ENCODE results near the gene CHRNG. TPM values are rescaled to one million over a fixed set of nuclear protein-coding genes. Genes with fewer than 3 reads are reported as not detected.

The CHRNG gene
- polyA plus RNA-seq, 1 donor from 2014 or later: not detected

GRCh38 chr2:232524771-232525170 is 14.7 kb upstream of the CHRNG start:
- H3K36me3 ChIP-seq (ENCODE audit: insufficient read depth, low read length): no peaks in the 10 kb centered on the region
- no peak overlapping the region for H3K27ac ChIP-seq (ENCODE audit: low read length)
- H3K27me3 ChIP-seq (ENCODE audit: insufficient read depth, low read depth, low read length): peaks cover 28% of the 10 kb centered on the region
- no peaks in the 10 kb centered on the region for H4K20me1 ChIP-seq (ENCODE audit: insufficient read depth)
- no peaks in the 10 kb centered on the region for H3K9me2 ChIP-seq (ENCODE audit: insufficient read depth, low read length)
- H3K79me2 ChIP-seq (replicated peaks; ENCODE audit: insufficient read depth, low read length): no peaks in the 10 kb centered on the region
- H3K4me3 ChIP-seq (ENCODE audit: low read length): no peak overlapping the region
- no peak for TF ChIP-seq EP300 (conservative IDR thresholded peaks at IDR 0.05; ENCODE audit: poor library complexity, severe bottlenecking)
- TF ChIP-seq TAF1 (IDR thresholded peaks at IDR 0.05; ENCODE audit: low read depth): no peak
- TF ChIP-seq EZH2 (IDR thresholded peaks at IDR 0.05; ENCODE audit: borderline replicate concordance, insufficient read depth, low read length, poor library complexity, severe bottlenecking): no peak
- TF ChIP-seq CTCF (IDR thresholded peaks at IDR 0.05; ENCODE audit: poor library complexity, severe bottlenecking): no peak
- TF ChIP-seq SMC3 (conservative IDR thresholded peaks at IDR 0.05; ENCODE audit: poor library complexity): no peak
- no peak for TF ChIP-seq MXI1 (conservative IDR thresholded peaks at IDR 0.05; ENCODE audit: poor library complexity, severe bottlenecking)
- no peak for TF ChIP-seq POLR2AphosphoS5 (IDR thresholded peaks at IDR 0.05)
- TF ChIP-seq REST (IDR thresholded peaks at IDR 0.05; ENCODE audit: borderline replicate concordance): no peak
- no peak for TF ChIP-seq RAD21 (conservative IDR thresholded peaks at IDR 0.05)
- H3K4me2 ChIP-seq (ENCODE audit: low read length): no peak overlapping the region
- H3K9ac ChIP-seq (ENCODE audit: low read length): no peak overlapping the region
- no peak overlapping the region for H2AFZ ChIP-seq (ENCODE audit: low read depth, low read length)
- H3K9me3 ChIP-seq (ENCODE audit: low read length): no peaks in the 10 kb centered on the region
- H3F3A ChIP-seq (ENCODE audit: insufficient read depth, low read length, poor library complexity, severe bottlenecking): no peaks in the 10 kb centered on the region

- H3K4me2 ChIP-seq (ENCODE audit: low read length): no peak overlapping the region
- no peaks in the 10 kb centered on the region for H4K20me1 ChIP-seq (ENCODE audit: insufficient read depth)
- no peaks in the 10 kb centered on the region for H3F3A ChIP-seq (ENCODE audit: insufficient read depth, low read length, poor library complexity, severe bottlenecking)
- no peak overlapping the region for H2AFZ ChIP-seq (ENCODE audit: low read depth, low read length)
- H3K27me3 ChIP-seq (ENCODE audit: insufficient read depth, low read depth, low read length): peaks cover 28% of the 10 kb centered on the region
- no peaks in the 10 kb centered on the region for H3K9me2 ChIP-seq (ENCODE audit: insufficient read depth, low read length)
- no peaks in the 10 kb centered on the region for H3K9me3 ChIP-seq (ENCODE audit: low read length)
- H3K4me3 ChIP-seq (ENCODE audit: low read length): no peak overlapping the region
- H3K36me3 ChIP-seq (ENCODE audit: insufficient read depth, low read length): no peaks in the 10 kb centered on the region
- no peak overlapping the region for H3K9ac ChIP-seq (ENCODE audit: low read length)
- no peaks in the 10 kb centered on the region for H3K79me2 ChIP-seq (replicated peaks; ENCODE audit: insufficient read depth, low read length)
- TF ChIP-seq MXI1 (conservative IDR thresholded peaks at IDR 0.05; ENCODE audit: poor library complexity, severe bottlenecking) (no peak), REST (IDR thresholded peaks at IDR 0.05; ENCODE audit: borderline replicate concordance) (no peak)
- no peak overlapping the region for H3K27ac ChIP-seq (ENCODE audit: low read length)
Measured at GRCh38 chr2:232525199-232525598, 14.3 kb upstream of the CHRNG start.

Data from neural cell (in vitro differentiated cells).